ENCODE results near the gene UPK3BL1.
A peak's percentile ranks its signal among the peaks of the same experiment; 100 is the strongest.
"Not testable (repeated sequence)": the region's sequence is repeated elsewhere in the genome, so short reads cannot be mapped to it uniquely, and the experiment has no call there.

UPK3BL1 gene

DNA sequence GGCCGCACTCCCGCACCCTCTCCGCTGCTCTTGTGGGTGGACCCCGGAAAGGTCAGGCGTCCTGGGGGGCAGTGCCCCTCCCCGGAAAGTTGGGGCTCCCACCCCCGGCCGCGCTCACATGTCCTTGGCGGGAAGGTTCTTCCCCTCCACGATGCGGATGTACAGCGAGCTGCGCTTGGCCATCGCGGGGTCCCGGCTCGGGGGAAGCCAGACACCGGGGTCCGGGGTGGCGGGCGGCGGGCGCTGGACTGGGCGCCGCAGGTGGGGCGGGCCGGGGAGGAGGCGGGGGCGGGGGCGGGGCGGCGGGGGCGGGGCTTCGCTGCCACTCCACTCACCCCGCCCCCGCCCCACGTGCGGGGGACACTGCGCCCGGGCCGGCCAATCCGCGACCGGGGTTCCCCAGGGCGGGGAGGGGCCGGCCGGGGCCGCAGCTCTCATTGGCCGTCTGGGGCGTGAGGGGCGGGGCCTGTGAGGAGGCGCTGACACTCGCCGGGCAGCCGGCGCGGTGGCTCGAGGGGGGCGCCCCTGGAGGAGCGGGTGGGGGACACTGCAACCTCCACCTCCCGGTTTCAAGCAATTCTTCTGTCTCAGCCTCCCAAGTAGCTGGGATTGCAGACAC, 26.0 kb downstream of the UPK3BL1 start, which contains the start of gene RASA4:
Gene RASA4 (minus strand): TSS at position 250 of the 619 bp plus-strand sequence. CDS start 67 bp downstream, at position 183.
- not testable (repeated sequence) for H3K4me2 ChIP-seq (ENCODE audit: low read depth, low read length); H3K27ac ChIP-seq (ENCODE audit: low read length); H3F3A ChIP-seq (ENCODE audit: insufficient read depth, low read length); H3K9ac ChIP-seq (ENCODE audit: low read length); H4K20me1 ChIP-seq (ENCODE audit: insufficient read depth, low read length); H3K36me3 ChIP-seq (replicated peaks; ENCODE audit: insufficient read depth, low read length); H3K4me1 ChIP-seq (ENCODE audit: low read length); H3K27me3 ChIP-seq (replicated peaks; ENCODE audit: insufficient read depth, low read length); H3K79me2 ChIP-seq (ENCODE audit: low read length); H3K9me2 ChIP-seq (replicated peaks; ENCODE audit: insufficient read depth, low read length); H2AFZ ChIP-seq (ENCODE audit: low read length); H3K9me3 ChIP-seq (replicated peaks; ENCODE audit: insufficient read depth, low read length)
- peak within 1 kb of the TSS; percentile 51; the same call in 1 of the 2 replicates for H3K4me3 ChIP-seq (ENCODE audit: low read length)
- peak; percentile 28 for DNase-seq

GRCh38 chr7:102615930-102616329, 26.7 kb downstream of the UPK3BL1 start:
- H3F3A ChIP-seq (ENCODE audit: insufficient read depth, low read length); H3K9ac ChIP-seq (ENCODE audit: low read length); H4K20me1 ChIP-seq (ENCODE audit: insufficient read depth, low read length); H3K4me2 ChIP-seq (ENCODE audit: low read depth, low read length); H2AFZ ChIP-seq (ENCODE audit: low read length); H3K36me3 ChIP-seq (replicated peaks; ENCODE audit: insufficient read depth, low read length); H3K27ac ChIP-seq (ENCODE audit: low read length); H3K4me3 ChIP-seq (ENCODE audit: low read length); H3K9me3 ChIP-seq (replicated peaks; ENCODE audit: insufficient read depth, low read length); H3K9me2 ChIP-seq (replicated peaks; ENCODE audit: insufficient read depth, low read length); H3K79me2 ChIP-seq (ENCODE audit: low read length); H3K4me1 ChIP-seq (ENCODE audit: low read length); H3K27me3 ChIP-seq (replicated peaks; ENCODE audit: insufficient read depth, low read length); DNase-seq: not testable (repeated sequence)

DNA sequence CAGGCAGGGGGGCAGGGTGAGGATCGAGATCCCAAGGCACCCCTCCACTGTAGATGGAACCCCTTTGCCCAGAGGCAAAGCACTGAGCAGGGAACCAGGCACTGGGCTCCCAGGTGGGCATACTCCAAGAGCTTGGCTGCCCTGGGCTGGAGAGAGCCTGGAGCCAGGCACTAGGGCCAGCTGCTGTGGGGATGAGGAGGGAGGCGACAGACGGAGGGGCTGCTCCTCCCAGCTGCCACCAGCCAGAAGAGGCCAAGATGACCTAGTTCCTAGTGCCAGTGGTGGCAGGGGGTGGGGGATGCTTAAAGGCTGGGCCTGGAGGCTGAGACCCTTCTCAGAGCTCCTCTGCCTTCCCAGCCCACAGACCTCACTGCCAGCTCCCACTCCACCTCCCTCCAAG, 27.7 kb downstream of the UPK3BL1 start:
- not testable (repeated sequence) for H3K9me2 ChIP-seq (replicated peaks; ENCODE audit: insufficient read depth, low read length); H3K4me3 ChIP-seq (ENCODE audit: low read length); DNase-seq; H3K4me2 ChIP-seq (ENCODE audit: low read depth, low read length); H3F3A ChIP-seq (ENCODE audit: insufficient read depth, low read length); H3K36me3 ChIP-seq (replicated peaks; ENCODE audit: insufficient read depth, low read length); H3K27me3 ChIP-seq (replicated peaks; ENCODE audit: insufficient read depth, low read length); H3K9me3 ChIP-seq (replicated peaks; ENCODE audit: insufficient read depth, low read length); H3K27ac ChIP-seq (ENCODE audit: low read length); H3K4me1 ChIP-seq (ENCODE audit: low read length); H4K20me1 ChIP-seq (ENCODE audit: insufficient read depth, low read length); H2AFZ ChIP-seq (ENCODE audit: low read length); H3K9ac ChIP-seq (ENCODE audit: low read length); H3K79me2 ChIP-seq (ENCODE audit: low read length)

DNA sequence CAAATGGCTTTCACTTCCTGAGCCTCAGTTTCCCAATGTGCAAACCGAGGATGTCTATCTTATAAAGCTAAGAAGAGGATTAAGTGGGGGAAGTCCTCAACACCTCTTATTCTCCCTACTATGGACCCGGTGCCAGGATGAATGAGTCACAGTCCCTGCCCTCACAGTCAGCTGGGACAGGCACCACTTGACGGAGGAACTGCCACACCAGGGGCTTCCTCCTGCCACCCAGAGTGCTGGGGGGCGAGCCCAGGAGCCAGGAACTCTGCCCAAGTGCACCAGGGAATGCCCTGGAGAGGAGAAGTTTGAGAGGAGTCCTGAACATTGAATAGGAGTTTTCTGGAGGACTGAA, 28.3 kb downstream of the UPK3BL1 start:
- not testable (repeated sequence) for H3K36me3 ChIP-seq (replicated peaks; ENCODE audit: insufficient read depth, low read length); H3K9ac ChIP-seq (ENCODE audit: low read length); H3K9me2 ChIP-seq (replicated peaks; ENCODE audit: insufficient read depth, low read length)

DNA sequence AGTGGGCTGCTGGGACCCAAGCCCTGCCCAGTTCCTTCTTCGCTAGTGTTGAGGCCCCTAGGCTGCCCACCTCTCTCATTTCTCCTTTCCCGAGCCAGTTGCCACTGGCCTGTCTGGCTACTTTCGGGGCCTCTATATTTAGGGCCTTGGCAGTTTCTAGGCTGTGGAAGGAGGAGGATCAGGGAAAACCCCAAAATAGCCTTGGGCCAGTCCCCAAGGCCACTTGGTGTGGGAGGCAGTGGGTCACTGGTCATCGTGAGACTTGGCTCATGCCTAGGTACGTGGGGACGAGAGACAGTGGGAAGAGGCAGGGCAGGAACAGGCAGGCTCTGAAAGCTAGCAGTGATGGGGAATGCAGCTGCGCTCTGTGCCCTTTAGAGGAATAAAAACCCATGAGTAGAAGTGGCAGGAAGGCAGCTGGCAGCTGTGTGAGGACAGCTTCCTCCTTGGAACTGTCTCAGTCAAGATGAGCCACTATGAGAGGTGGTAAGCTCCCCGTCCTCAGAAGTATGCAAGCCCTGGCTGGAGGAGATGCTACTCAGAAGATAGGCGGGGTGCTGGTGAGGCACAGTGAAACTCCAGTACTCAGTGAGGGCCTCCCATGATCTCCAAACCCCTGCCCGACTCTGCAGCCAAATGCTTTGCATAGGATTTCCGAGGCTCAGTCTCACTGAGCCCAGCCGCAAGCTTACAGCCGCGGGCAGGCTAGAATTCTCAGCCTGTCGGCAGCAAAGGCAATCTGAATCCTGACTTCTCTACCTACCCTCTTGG, 28.8 kb downstream of the UPK3BL1 start:
- not testable (repeated sequence) for H3K4me1 ChIP-seq (ENCODE audit: low read length); H3K36me3 ChIP-seq (replicated peaks; ENCODE audit: insufficient read depth, low read length); H3K9me3 ChIP-seq (replicated peaks; ENCODE audit: insufficient read depth, low read length); H3F3A ChIP-seq (ENCODE audit: insufficient read depth, low read length); H3K9me2 ChIP-seq (replicated peaks; ENCODE audit: insufficient read depth, low read length); H3K27ac ChIP-seq (ENCODE audit: low read length); H3K9ac ChIP-seq (ENCODE audit: low read length); H2AFZ ChIP-seq (ENCODE audit: low read length); H3K79me2 ChIP-seq (ENCODE audit: low read length); DNase-seq; H3K4me3 ChIP-seq (ENCODE audit: low read length); H4K20me1 ChIP-seq (ENCODE audit: insufficient read depth, low read length); H3K27me3 ChIP-seq (replicated peaks; ENCODE audit: insufficient read depth, low read length)
- H3K4me2 ChIP-seq (ENCODE audit: low read depth, low read length), result peak overlapping the region; percentile 38; the same call in 1 of the 2 replicates

More for the DNA sequence above, 28.3 kb downstream of the UPK3BL1 start:
- not testable (repeated sequence) for H3K4me2 ChIP-seq (ENCODE audit: low read depth, low read length); DNase-seq; H3K9me3 ChIP-seq (replicated peaks; ENCODE audit: insufficient read depth, low read length); H3F3A ChIP-seq (ENCODE audit: insufficient read depth, low read length); H3K27ac ChIP-seq (ENCODE audit: low read length); H3K4me1 ChIP-seq (ENCODE audit: low read length); H3K4me3 ChIP-seq (ENCODE audit: low read length); H2AFZ ChIP-seq (ENCODE audit: low read length); H4K20me1 ChIP-seq (ENCODE audit: insufficient read depth, low read length); H3K79me2 ChIP-seq (ENCODE audit: low read length); H3K27me3 ChIP-seq (replicated peaks; ENCODE audit: insufficient read depth, low read length)

GRCh38 chr7:102611675-102612325, 30.8 kb downstream of the UPK3BL1 start:
- not testable (repeated sequence) for H3K9me3 ChIP-seq (replicated peaks; ENCODE audit: insufficient read depth, low read length); H4K20me1 ChIP-seq (ENCODE audit: insufficient read depth, low read length); H3F3A ChIP-seq (ENCODE audit: insufficient read depth, low read length); H3K27ac ChIP-seq (ENCODE audit: low read length); H3K9ac ChIP-seq (ENCODE audit: low read length); H3K9me2 ChIP-seq (replicated peaks; ENCODE audit: insufficient read depth, low read length); H3K27me3 ChIP-seq (replicated peaks; ENCODE audit: insufficient read depth, low read length); H3K4me2 ChIP-seq (ENCODE audit: low read depth, low read length); H3K36me3 ChIP-seq (replicated peaks; ENCODE audit: insufficient read depth, low read length); H2AFZ ChIP-seq (ENCODE audit: low read length); H3K4me3 ChIP-seq (ENCODE audit: low read length); H3K4me1 ChIP-seq (ENCODE audit: low read length); H3K79me2 ChIP-seq (ENCODE audit: low read length)
- peak; percentile 2 for DNase-seq

DNA sequence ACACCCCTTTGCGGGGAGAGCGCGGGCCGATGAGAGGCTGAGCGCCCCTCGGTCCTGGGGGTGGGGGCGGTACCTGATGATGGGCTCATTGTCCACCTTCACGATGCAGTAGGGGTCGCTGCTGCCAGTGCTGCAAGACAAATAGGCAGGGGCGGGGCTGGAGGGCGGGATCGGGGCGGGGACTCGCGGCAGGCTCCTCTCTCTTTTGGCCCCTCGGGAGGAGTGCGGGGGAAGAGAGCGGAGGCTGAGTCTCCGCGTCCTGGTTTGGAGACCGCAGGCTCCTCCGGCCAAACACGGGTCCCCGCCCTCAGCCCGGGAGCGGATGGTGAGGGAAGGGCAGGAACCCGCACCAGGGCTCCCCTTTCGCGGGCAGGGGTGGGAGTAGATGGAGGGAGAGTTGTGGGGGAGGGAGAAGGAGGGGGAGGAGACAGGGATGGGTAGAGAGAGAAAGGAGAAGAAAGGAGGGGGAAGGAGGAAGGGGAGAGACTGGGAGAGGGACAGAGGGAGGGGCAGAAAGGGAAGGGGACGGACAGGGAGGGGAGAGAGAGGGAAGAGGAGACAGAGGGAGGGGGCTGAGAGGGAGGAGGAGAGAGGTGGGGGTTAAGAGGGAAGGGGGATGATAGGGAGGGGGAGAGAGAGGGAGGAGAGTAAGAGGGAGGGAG, 31.4 kb downstream of the UPK3BL1 start:
- H3K4me3 ChIP-seq (ENCODE audit: low read length); H3K36me3 ChIP-seq (replicated peaks; ENCODE audit: insufficient read depth, low read length); H3K9me2 ChIP-seq (replicated peaks; ENCODE audit: insufficient read depth, low read length); H3K9ac ChIP-seq (ENCODE audit: low read length); H3K79me2 ChIP-seq (ENCODE audit: low read length); H3F3A ChIP-seq (ENCODE audit: insufficient read depth, low read length); H3K27me3 ChIP-seq (replicated peaks; ENCODE audit: insufficient read depth, low read length); H3K9me3 ChIP-seq (replicated peaks; ENCODE audit: insufficient read depth, low read length); H3K27ac ChIP-seq (ENCODE audit: low read length); H4K20me1 ChIP-seq (ENCODE audit: insufficient read depth, low read length); H2AFZ ChIP-seq (ENCODE audit: low read length); H3K4me2 ChIP-seq (ENCODE audit: low read depth, low read length); H3K4me1 ChIP-seq (ENCODE audit: low read length); DNase-seq: not testable (repeated sequence)
